ENCODE measurements around the gene PDP2.

- TF ChIP-seq POLR2AphosphoS5 (IDR thresholded peaks at IDR 0.05; ENCODE audit: low read depth, low read length) (no peak), REST (IDR thresholded peaks at IDR 0.05; ENCODE audit: insufficient read depth in 1 of 2, low read depth in 2 of 2, low read length in 2 of 2) (no peak), TAF1 (IDR thresholded peaks at IDR 0.05; ENCODE audit: borderline replicate concordance, insufficient read depth, low read length) (no peak), FOXP2 (optimal IDR thresholded peaks at IDR 0.05; ENCODE audit: borderline replicate concordance, extremely low read depth, extremely low read length, insufficient read depth) (no peak), SIN3A (IDR thresholded peaks at IDR 0.05; ENCODE audit: borderline replicate concordance, insufficient read depth, low read length) (no peak)
These were observed 17.9 kb downstream of the PDP2 start for GRCh38 chr16:66898207-66898606.

All from PFSK-1 (cell line).